Measurements from ENCODE around the gene TYW1. TPM values are rescaled to one million over a fixed set of nuclear protein-coding genes. Genes with fewer than 3 reads are reported as not detected.
"Not testable (repeated sequence)": the region's sequence is repeated elsewhere in the genome, so short reads cannot be mapped to it uniquely, and the experiment has no call there.

TYW1 gene, protein sequence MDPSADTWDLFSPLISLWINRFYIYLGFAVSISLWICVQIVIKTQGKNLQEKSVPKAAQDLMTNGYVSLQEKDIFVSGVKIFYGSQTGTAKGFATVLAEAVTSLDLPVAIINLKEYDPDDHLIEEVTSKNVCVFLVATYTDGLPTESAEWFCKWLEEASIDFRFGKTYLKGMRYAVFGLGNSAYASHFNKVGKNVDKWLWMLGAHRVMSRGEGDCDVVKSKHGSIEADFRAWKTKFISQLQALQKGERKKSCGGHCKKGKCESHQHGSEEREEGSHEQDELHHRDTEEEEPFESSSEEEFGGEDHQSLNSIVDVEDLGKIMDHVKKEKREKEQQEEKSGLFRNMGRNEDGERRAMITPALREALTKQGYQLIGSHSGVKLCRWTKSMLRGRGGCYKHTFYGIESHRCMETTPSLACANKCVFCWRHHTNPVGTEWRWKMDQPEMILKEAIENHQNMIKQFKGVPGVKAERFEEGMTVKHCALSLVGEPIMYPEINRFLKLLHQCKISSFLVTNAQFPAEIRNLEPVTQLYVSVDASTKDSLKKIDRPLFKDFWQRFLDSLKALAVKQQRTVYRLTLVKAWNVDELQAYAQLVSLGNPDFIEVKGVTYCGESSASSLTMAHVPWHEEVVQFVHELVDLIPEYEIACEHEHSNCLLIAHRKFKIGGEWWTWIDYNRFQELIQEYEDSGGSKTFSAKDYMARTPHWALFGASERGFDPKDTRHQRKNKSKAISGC
- 14.9 to 15.8 TPM (median 15.3 TPM) in 3 replicates for total RNA-seq (2021)
- Bru-seq, nascent RNA = percentile 61 among the genes with signal in this experiment
- long read RNA-seq, experiment 1, transcript TYW1-201 (16 exons, 3,348 nt) = major isoform, 88 of 125 reads
- long read RNA-seq, experiment 1, partial matches to known transcripts = 12 of 125 reads
- long read RNA-seq, experiment 1, other reads (novel, unspliced or antisense) = 24 of 125 reads
- long read RNA-seq, experiment 2, transcript TYW1-201 (16 exons, 3,348 nt) = major isoform, 10 of 23 reads
- long read RNA-seq, experiment 2, partial matches to known transcripts = 6 of 23 reads
- long read RNA-seq, experiment 2, other reads (novel, unspliced or antisense) = 7 of 23 reads
- long read RNA-seq, experiment 3, transcript TYW1-201 (16 exons, 3,348 nt) = major isoform, 5 of 17 reads
- long read RNA-seq, experiment 3, partial matches to known transcripts = 10 of 17 reads
- long read RNA-seq, experiment 3, other reads (novel, unspliced or antisense) = 2 of 17 reads

DNA sequence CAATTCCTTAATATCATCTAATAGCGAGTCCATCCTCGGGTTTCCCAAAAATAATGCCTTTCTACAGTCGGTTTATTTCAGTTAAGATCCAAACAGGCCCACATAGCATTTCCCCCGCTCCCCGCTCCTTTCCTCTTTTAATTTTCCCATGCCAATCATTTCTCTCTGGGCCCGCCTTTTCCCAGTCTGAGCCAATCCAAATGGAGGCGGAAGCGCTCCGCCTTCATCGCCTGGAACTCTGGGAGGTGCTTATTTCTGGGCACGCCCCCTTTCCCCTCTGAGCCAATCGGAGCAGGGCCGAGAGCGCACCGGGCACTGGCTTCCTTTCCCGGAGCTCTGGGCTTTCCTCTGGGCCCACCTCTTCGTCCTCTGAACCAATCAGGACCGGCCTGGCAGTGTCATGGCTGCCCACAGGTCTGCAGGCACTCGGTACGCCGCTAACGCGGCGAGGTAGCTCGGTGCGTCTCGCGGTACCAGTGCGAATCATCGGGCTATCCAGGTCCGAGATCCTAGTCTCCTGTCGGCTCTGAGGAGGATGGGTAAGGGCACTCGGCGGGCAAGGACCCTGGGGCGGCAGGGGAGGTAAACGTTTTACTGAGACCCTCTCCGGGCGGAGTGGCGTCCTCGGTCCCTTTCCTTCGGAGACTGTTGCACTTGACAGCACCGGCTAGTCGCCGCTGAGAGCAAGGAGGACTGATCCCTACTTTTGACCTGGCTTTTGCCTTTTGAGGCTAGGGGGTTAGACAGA is at the start of gene TYW1:
Gene TYW1, plus strand, starts transcription at position 390 of the 748 bp plus-strand sequence. Its CDS starts 146 bp downstream, at position 536.
- H3K4me1 Mint-ChIP-seq; H3K27me3 Mint-ChIP-seq (ENCODE audit: low read depth); H3K9me3 Mint-ChIP-seq: not testable (repeated sequence)
- ChIA-PET POLR2A (interaction anchor here (0.5 to 1.0 kb wide), 3 partner anchors 28 to 503 kb away, joined by 3 to 5 read pairs (median 4); no protein-coding TSS in a partner anchor), CTCF (interaction anchor here (1.1 to 1.3 kb wide), 2 partner anchors 150 to 306 kb away, joined by 3 read pairs; no protein-coding TSS in a partner anchor)
- DNase-seq (ENCODE audit: low spot score) (peak; percentile 99), ATAC-seq (peak; percentile 97)
- Mint-ChIP-seq H3K36me3 (peaks cover 16% of the 10 kb centered on the region), H3K27ac (peak within 1 kb of the TSS; percentile 99), H3K4me3 (peak within 1 kb of the TSS; percentile 100)
- TF ChIP-seq, protein P1, sequence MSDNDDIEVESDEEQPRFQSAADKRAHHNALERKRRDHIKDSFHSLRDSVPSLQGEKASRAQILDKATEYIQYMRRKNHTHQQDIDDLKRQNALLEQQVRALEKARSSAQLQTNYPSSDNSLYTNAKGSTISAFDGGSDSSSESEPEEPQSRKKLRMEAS (CRISPR knock-in tag; IDR thresholded peaks at IDR 0.05) = peak; percentile 69
- TF ChIP-seq SP1 (CRISPR knock-in tag; conservative IDR thresholded peaks at IDR 0.05) (peak; percentile 84), NFYB (CRISPR knock-in tag; conservative IDR thresholded peaks at IDR 0.05; ENCODE audit: low read depth) (peak; percentile 72), FOXP1 (CRISPR knock-in tag; IDR thresholded peaks at IDR 0.05; ENCODE audit: borderline replicate concordance) (peak; percentile 55; the same call in 1 of the 2 replicates), FOXK1 (CRISPR knock-in tag; IDR thresholded peaks at IDR 0.05) (peak; percentile 71; the same call in 1 of the 2 replicates), MYBL2 (CRISPR knock-in tag; IDR thresholded peaks at IDR 0.05) (0 out of 2 replicates have a peak, but pooled peaks have one; percentile 31), TEAD1 (CRISPR knock-in tag; IDR thresholded peaks at IDR 0.05) (peak; percentile 78)
- TF ChIP-seq, protein P2, sequence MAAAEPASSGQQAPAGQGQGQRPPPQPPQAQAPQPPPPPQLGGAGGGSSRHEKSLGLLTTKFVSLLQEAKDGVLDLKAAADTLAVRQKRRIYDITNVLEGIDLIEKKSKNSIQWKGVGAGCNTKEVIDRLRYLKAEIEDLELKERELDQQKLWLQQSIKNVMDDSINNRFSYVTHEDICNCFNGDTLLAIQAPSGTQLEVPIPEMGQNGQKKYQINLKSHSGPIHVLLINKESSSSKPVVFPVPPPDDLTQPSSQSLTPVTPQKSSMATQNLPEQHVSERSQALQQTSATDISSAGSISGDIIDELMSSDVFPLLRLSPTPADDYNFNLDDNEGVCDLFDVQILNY (CRISPR knock-in tag; IDR thresholded peaks at IDR 0.05) = 0 out of 2 replicates have a peak, but pooled peaks have one; percentile 34
- TF ChIP-seq, protein P3, sequence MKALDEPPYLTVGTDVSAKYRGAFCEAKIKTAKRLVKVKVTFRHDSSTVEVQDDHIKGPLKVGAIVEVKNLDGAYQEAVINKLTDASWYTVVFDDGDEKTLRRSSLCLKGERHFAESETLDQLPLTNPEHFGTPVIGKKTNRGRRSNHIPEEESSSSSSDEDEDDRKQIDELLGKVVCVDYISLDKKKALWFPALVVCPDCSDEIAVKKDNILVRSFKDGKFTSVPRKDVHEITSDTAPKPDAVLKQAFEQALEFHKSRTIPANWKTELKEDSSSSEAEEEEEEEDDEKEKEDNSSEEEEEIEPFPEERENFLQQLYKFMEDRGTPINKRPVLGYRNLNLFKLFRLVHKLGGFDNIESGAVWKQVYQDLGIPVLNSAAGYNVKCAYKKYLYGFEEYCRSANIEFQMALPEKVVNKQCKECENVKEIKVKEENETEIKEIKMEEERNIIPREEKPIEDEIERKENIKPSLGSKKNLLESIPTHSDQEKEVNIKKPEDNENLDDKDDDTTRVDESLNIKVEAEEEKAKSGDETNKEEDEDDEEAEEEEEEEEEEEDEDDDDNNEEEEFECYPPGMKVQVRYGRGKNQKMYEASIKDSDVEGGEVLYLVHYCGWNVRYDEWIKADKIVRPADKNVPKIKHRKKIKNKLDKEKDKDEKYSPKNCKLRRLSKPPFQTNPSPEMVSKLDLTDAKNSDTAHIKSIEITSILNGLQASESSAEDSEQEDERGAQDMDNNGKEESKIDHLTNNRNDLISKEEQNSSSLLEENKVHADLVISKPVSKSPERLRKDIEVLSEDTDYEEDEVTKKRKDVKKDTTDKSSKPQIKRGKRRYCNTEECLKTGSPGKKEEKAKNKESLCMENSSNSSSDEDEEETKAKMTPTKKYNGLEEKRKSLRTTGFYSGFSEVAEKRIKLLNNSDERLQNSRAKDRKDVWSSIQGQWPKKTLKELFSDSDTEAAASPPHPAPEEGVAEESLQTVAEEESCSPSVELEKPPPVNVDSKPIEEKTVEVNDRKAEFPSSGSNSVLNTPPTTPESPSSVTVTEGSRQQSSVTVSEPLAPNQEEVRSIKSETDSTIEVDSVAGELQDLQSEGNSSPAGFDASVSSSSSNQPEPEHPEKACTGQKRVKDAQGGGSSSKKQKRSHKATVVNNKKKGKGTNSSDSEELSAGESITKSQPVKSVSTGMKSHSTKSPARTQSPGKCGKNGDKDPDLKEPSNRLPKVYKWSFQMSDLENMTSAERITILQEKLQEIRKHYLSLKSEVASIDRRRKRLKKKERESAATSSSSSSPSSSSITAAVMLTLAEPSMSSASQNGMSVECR (CRISPR knock-in tag; IDR thresholded peaks at IDR 0.05; ENCODE audit: borderline replicate concordance) = peak; percentile 47; the same call in 1 of the 2 replicates

DNA sequence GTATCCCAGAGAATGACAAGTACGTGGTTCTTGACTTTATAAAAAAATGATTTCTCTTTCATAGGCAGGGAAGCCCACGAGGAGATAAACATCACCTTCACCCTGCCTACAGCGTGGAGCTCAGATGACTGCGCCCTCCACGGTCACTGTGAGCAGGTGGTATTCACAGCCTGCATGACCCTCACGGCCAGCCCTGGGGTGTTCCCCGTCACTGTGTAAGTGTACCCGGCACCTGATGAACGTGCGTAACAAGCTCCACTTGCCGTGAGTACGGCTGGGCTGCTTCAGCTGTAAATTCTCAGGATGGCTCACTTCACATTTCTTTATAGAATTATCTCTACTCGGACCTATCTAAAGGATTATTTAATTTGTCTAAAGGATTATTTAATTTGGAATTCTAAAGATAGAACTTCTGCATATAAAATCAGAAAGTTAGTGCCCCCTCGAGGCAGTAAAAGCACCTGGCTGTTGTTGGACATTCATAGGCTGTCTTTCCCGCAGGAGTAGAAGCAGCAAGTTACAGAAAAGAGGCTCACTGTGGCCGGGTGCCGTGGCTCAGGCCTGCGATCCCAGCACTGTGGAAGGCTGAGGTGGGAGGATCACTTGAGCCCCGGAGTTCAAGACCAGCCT is 48.0 kb upstream of the TYW1 start:
- Mint-ChIP-seq H3K4me1 (no peaks in the 10 kb centered on the region), H3K27me3 (ENCODE audit: low read depth) (no peaks in the 10 kb centered on the region), H3K27ac (no peak overlapping the region), H3K4me3 (no peak overlapping the region), H3K36me3 (peaks cover 49% of the 10 kb centered on the region), H3K9me3 (no peaks in the 10 kb centered on the region)
- DNase-seq (ENCODE audit: low spot score) (no peak), ATAC-seq (no peak)
- ChIA-PET POLR2A (interaction anchor here (1.0 kb wide), 1 partner anchor 9 kb away, joined by 3 read pairs; no protein-coding TSS in a partner anchor), CTCF (no interaction called here)
- TF ChIP-seq ZNF317 (CRISPR knock-in tag; IDR thresholded peaks at IDR 0.05; ENCODE audit: borderline replicate concordance, low read depth) = no peak
- TF ChIP-seq RELA (CRISPR knock-in tag; IDR thresholded peaks at IDR 0.05; ENCODE audit: borderline replicate concordance) = no peak
- no peak for TF ChIP-seq RORB (CRISPR knock-in tag; IDR thresholded peaks at IDR 0.05)
- TF ChIP-seq, protein P4, sequence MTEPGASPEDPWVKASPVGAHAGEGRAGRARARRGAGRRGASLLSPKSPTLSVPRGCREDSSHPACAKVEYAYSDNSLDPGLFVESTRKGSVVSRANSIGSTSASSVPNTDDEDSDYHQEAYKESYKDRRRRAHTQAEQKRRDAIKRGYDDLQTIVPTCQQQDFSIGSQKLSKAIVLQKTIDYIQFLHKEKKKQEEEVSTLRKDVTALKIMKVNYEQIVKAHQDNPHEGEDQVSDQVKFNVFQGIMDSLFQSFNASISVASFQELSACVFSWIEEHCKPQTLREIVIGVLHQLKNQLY (CRISPR knock-in tag; IDR thresholded peaks at IDR 0.05) = no peak
- TF ChIP-seq CREM (CRISPR knock-in tag; IDR thresholded peaks at IDR 0.05) = no peak
- TF ChIP-seq NFATC4 (CRISPR knock-in tag; IDR thresholded peaks at IDR 0.05) = no peak
- no peak for TF ChIP-seq ZNF396 (CRISPR knock-in tag; IDR thresholded peaks at IDR 0.05; ENCODE audit: borderline replicate concordance)
- TF ChIP-seq PRRX2 (CRISPR knock-in tag; IDR thresholded peaks at IDR 0.05) = no peak
